Measurements from ENCODE around the gene CCT2. TPM values are rescaled to one million over a fixed set of nuclear protein-coding genes. Genes with fewer than 3 reads are reported as not detected.

Gene CCT2
- total RNA-seq, 1 experiment from 2014 or later = 342 TPM

DNA sequence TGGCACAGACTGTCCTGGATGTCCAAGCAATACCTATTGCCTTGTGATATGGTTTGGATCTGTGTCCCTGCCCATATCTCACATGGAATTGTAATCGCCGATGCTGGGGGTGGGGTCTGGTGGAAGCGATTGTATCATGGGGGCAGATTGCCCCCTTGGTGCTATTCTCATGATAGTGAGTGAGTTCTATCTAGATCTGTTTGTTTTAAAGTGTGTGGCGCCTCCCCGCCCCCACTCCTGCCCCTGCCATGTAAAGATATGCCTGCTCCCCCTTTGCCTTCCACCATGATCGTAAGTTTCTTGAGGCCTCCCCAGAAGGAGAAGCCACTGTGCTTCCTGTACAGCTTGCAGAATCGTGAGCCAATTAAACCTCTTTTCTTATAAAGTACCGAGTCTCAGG lies 42.2 kb downstream of the CCT2 start:
- no peaks in the 10 kb centered on the region; the same call in 1 of the 2 replicates for H3K27me3 Mint-ChIP-seq (ENCODE audit: low read depth)
- DNase-seq (ENCODE audit: low spot score) = no peak
- no peak overlapping the region for H3K27ac Mint-ChIP-seq

GRCh38 chr12:69630191-69630590 lies 44.9 kb downstream of the CCT2 start:
- CTCF ChIA-PET = interaction anchor here (0.5 to 2.6 kb wide), 8 partner anchors 10 to 108 kb away, joined by 3 to 21 read pairs (median 3); partner anchors contain the start of gene LRRC10
- H3K9me3 Mint-ChIP-seq = no peaks in the 10 kb centered on the region
- H3K36me3 Mint-ChIP-seq = no peaks in the 10 kb centered on the region
- DNase-seq (ENCODE audit: low spot score) (peak; percentile 25), ATAC-seq (peak; percentile 73)
- no peak overlapping the region for H3K27ac Mint-ChIP-seq
- POLR2A ChIA-PET = no interaction called here
- no peak overlapping the region for H3K4me3 Mint-ChIP-seq
- H3K4me1 Mint-ChIP-seq = peaks cover 4% of the 10 kb centered on the region
- no peaks in the 10 kb centered on the region; the same call in 1 of the 2 replicates for H3K27me3 Mint-ChIP-seq (ENCODE audit: low read depth)
- TF ChIP-seq IRF2 (CRISPR knock-in tag; IDR thresholded peaks at IDR 0.05; ENCODE audit: borderline replicate concordance, low read depth) = no peak
- TF ChIP-seq, protein P1, sequence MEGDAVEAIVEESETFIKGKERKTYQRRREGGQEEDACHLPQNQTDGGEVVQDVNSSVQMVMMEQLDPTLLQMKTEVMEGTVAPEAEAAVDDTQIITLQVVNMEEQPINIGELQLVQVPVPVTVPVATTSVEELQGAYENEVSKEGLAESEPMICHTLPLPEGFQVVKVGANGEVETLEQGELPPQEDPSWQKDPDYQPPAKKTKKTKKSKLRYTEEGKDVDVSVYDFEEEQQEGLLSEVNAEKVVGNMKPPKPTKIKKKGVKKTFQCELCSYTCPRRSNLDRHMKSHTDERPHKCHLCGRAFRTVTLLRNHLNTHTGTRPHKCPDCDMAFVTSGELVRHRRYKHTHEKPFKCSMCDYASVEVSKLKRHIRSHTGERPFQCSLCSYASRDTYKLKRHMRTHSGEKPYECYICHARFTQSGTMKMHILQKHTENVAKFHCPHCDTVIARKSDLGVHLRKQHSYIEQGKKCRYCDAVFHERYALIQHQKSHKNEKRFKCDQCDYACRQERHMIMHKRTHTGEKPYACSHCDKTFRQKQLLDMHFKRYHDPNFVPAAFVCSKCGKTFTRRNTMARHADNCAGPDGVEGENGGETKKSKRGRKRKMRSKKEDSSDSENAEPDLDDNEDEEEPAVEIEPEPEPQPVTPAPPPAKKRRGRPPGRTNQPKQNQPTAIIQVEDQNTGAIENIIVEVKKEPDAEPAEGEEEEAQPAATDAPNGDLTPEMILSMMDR (IDR thresholded peaks at IDR 0.05) = 0 out of 2 replicates have a peak, but pooled peaks have one; percentile 5

More for the DNA sequence above, 42.2 kb downstream of the CCT2 start:
- no peak for ATAC-seq
- H3K4me3 Mint-ChIP-seq = no peak overlapping the region
- H3K9me3 Mint-ChIP-seq = no peaks in the 10 kb centered on the region
- no peaks in the 10 kb centered on the region for H3K4me1 Mint-ChIP-seq
- no peaks in the 10 kb centered on the region for H3K36me3 Mint-ChIP-seq
- ChIA-PET POLR2A (no interaction called here), CTCF (interaction anchor here (2.7 kb wide), 1 partner anchor 11 kb away, joined by 6 read pairs; no protein-coding TSS in a partner anchor)
- TF ChIP-seq, protein P2, sequence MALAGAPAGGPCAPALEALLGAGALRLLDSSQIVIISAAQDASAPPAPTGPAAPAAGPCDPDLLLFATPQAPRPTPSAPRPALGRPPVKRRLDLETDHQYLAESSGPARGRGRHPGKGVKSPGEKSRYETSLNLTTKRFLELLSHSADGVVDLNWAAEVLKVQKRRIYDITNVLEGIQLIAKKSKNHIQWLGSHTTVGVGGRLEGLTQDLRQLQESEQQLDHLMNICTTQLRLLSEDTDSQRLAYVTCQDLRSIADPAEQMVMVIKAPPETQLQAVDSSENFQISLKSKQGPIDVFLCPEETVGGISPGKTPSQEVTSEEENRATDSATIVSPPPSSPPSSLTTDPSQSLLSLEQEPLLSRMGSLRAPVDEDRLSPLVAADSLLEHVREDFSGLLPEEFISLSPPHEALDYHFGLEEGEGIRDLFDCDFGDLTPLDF (CRISPR knock-in tag; IDR thresholded peaks at IDR 0.05) = no peak
- TF ChIP-seq, protein P3, sequence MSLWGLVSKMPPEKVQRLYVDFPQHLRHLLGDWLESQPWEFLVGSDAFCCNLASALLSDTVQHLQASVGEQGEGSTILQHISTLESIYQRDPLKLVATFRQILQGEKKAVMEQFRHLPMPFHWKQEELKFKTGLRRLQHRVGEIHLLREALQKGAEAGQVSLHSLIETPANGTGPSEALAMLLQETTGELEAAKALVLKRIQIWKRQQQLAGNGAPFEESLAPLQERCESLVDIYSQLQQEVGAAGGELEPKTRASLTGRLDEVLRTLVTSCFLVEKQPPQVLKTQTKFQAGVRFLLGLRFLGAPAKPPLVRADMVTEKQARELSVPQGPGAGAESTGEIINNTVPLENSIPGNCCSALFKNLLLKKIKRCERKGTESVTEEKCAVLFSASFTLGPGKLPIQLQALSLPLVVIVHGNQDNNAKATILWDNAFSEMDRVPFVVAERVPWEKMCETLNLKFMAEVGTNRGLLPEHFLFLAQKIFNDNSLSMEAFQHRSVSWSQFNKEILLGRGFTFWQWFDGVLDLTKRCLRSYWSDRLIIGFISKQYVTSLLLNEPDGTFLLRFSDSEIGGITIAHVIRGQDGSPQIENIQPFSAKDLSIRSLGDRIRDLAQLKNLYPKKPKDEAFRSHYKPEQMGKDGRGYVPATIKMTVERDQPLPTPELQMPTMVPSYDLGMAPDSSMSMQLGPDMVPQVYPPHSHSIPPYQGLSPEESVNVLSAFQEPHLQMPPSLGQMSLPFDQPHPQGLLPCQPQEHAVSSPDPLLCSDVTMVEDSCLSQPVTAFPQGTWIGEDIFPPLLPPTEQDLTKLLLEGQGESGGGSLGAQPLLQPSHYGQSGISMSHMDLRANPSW (CRISPR knock-in tag; conservative IDR thresholded peaks at IDR 0.05; ENCODE audit: low read depth) = no peak
- TF ChIP-seq TEAD4 (CRISPR knock-in tag; IDR thresholded peaks at IDR 0.05) = no peak

- DNase-seq (ENCODE audit: low spot score) (no peak), ATAC-seq (peak; percentile 88)
- TF ChIP-seq ZNF423 (CRISPR knock-in tag; IDR thresholded peaks at IDR 0.05) (no peak), ZNF416 (CRISPR knock-in tag; IDR thresholded peaks at IDR 0.05) (no peak), E2F4 (CRISPR knock-in tag; IDR thresholded peaks at IDR 0.05; ENCODE audit: borderline replicate concordance, low read depth) (no peak), EMX1 (CRISPR knock-in tag; IDR thresholded peaks at IDR 0.05) (no peak), GRHL2 (CRISPR knock-in tag; IDR thresholded peaks at IDR 0.05; ENCODE audit: insufficient replicate concordance, severe bottlenecking) (no peak)
- H3K4me1 Mint-ChIP-seq = peaks cover 7% of the 10 kb centered on the region
- H3K27ac Mint-ChIP-seq = no peak overlapping the region
- H3K27me3 Mint-ChIP-seq (ENCODE audit: low read depth) = no peaks in the 10 kb centered on the region; the same call in 1 of the 2 replicates
- POLR2A ChIA-PET = no interaction called here
- H3K4me3 Mint-ChIP-seq = no peak overlapping the region
- CTCF ChIA-PET = no interaction called here
- H3K9me3 Mint-ChIP-seq = no peaks in the 10 kb centered on the region
- no peaks in the 10 kb centered on the region for H3K36me3 Mint-ChIP-seq
Measured at GRCh38 chr12:69633061-69633460, 47.8 kb downstream of the CCT2 start.

GRCh38 chr12:69639400-69640016 lies 54.2 kb downstream of the CCT2 start:
- peak; percentile 74 for DNase-seq (ENCODE audit: low spot score)
- Mint-ChIP-seq H3K27ac (no peak overlapping the region), H3K4me1 (peaks cover 7% of the 10 kb centered on the region), H3K36me3 (no peaks in the 10 kb centered on the region), H3K4me3 (no peak overlapping the region), H3K9me3 (no peaks in the 10 kb centered on the region), H3K27me3 (ENCODE audit: low read depth) (0 out of 2 replicates have a peak, but pooled peaks cover 3% of the 10 kb centered on the region)
- TF ChIP-seq, protein P4, sequence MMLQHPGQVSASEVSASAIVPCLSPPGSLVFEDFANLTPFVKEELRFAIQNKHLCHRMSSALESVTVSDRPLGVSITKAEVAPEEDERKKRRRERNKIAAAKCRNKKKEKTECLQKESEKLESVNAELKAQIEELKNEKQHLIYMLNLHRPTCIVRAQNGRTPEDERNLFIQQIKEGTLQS (CRISPR knock-in tag; conservative IDR thresholded peaks at IDR 0.05) = no peak
- TF ChIP-seq ZSCAN18 (CRISPR knock-in tag; IDR thresholded peaks at IDR 0.05) = no peak
- TF ChIP-seq, protein P1 (IDR thresholded peaks at IDR 0.05) = peak; percentile 77
- ChIA-PET CTCF (interaction anchor here (0.5 to 2.5 kb wide), 25 partner anchors 9 to 349 kb away, joined by 3 to 21 read pairs (median 4); partner anchors contain the start of genes CCT2 and LRRC10), POLR2A (no interaction called here)
- peak; percentile 91 for ATAC-seq
